ENCODE measurements around the gene CADPS2.

DNA sequence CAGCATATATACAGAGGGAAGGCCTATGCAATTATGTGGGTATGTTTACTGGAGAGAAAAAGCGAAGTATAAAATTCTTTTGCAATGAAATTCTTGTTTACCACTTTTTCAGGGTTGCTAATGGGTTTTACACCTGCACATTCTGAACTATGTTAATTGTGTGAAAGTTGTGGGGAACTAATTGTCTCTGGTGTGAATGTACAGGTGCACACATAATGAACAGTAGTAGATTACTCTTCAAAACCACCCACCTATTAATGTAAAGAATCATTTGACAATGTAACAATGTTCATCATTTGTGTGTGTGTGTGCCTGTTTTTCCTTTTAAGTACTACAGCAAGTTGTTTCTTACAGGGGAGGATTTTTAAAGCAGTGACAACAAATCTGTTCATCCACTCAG lies 501.7 kb downstream of the CADPS2 start:
- TF ChIP-seq POLR2A (IDR thresholded peaks at IDR 0.05; ENCODE audit: low read depth, low read length) (no peak), POLR2AphosphoS5 (IDR thresholded peaks at IDR 0.05; ENCODE audit: low read depth, low read length) (no peak), TAF1 (IDR thresholded peaks at IDR 0.05; ENCODE audit: borderline replicate concordance, low read depth, low read length) (no peak)
